Activated T-helper 1 cell treated with Interleukin-2 at 50 U/mL for 16 hours (primary cell): ENCODE measurements around the gene NUTF2.
"Not testable (repeated sequence)": the region's sequence is repeated elsewhere in the genome, so short reads cannot be mapped to it uniquely, and the experiment has no call there.

ENCODE experiments used
- DNase-seq: peaks from one replicate; pipeline ENCODE4 v3.0.0-alpha.2; 2020; ENCODE audit warnings: low read depth

Gene NUTF2

DNA sequence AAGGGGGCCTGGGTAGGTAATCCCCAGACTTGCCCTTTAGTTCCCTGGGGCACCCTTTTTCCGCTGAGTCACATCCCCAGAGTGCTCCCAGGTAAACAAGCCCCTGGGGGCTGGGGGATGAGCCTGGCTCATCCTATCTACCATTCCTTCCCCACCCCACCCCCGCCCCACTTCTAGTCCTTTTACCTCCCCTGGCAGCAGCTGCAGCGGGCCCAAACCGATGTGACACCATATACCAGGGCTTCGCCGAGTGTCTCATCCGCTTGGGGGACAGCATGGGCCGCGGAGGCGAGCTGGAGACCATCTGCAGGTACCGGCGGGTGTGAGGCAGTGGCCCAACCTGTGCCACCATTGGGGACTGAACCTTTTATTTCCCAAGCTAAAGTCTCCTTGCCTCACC is 38.8 kb downstream of the NUTF2 start:
- no peak for DNase-seq

GRCh38 chr16:67885976-67886375 is 39.2 kb downstream of the NUTF2 start:
- no peak for DNase-seq

DNA sequence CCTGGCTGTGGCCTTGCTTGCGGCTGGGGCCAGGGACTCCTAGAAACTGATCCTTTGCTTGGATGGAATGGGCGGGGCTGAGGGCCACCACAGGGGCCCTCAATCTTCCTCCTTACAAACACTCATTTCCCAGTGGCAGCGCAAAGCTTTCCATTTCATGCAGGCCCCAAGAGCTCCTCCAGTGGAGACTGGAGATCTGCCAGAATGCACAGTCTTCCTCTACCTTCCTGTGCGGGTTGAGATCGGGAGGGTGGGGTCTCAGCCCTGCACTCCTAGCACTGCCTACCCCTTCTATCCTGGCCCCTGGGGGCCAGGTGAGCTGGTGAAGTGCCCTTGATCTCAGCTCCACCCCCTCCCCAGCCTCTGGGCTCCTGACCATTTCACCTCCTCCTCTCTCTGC is 39.7 kb downstream of the NUTF2 start:
- DNase-seq = no peak

DNA sequence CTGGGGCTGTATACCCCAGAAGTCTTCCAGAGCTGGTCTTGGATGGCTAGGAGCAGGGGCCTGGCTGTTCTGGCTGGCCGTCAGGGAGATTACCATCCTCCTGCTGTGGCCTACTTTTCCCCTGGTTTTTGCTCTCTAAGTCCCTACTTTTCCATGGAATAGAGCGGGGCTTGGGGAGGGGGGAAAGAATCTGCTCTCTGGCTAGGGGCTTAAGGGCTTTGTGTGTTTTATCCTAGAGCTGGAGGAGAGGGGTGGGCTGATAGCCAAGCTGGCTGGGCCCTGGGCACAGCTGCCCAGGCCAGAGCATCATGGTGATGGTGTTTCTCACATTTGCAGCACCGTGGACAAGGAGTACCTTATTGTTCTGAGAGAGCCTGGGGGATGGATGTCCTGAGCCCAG is 41.6 kb downstream of the NUTF2 start:
- no peak for DNase-seq

- DNase-seq = no peak
Observed at GRCh38 chr16:67892375-67892774, 45.6 kb downstream of the NUTF2 start.

GRCh38 chr16:67892899-67893742 is 46.4 kb downstream of the NUTF2 start, which contains the start of gene PSKH1:
Gene PSKH1, plus strand, starts transcription at chr16:67893254. Its CDS starts 15,496 bp downstream, at chr16:67908750.
- peak; percentile 89 for DNase-seq

GRCh38 chr16:67893743-67894399 is 47.1 kb downstream of the NUTF2 start:
- no peak for DNase-seq

DNA sequence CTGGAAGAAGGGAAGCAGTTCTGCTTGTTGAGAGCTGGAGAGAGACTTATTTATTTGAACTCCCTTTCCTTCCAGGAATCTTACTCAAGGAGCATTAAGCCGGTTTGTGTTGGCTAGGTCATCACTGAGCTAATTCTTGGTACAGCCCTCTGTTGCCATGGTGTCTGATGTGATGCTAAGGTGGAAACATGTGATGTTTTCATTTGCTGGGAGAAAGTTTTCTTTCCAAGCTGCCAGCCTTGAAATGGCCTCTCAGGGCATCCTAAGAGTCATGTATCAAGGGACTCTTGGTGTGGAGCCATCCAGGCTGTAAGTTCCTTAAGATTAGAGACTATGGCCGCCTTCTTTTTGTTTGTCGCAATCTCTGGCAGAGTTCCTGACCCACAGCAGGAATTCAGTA is 50.5 kb downstream of the NUTF2 start:
- no peak for DNase-seq

DNA sequence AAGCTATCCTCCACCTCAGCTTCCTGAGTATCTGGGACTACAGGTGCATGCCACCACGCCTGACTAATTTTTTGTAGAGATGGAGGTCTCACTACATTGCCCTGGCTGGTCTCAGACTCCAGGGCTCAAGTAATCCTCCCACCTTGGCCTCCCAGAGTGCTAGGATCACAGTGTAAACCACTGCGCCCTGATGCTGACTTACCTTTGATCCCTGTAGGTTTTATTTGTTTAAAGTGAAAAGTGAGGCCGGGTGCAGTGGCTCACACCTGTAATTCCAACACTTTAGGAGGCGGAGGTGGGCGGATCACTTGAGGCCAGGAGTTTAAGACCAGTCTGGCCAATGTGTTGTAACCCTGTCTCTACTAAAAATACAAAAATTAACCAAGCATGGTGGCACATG is 55.0 kb downstream of the NUTF2 start:
- no peak for DNase-seq

DNA sequence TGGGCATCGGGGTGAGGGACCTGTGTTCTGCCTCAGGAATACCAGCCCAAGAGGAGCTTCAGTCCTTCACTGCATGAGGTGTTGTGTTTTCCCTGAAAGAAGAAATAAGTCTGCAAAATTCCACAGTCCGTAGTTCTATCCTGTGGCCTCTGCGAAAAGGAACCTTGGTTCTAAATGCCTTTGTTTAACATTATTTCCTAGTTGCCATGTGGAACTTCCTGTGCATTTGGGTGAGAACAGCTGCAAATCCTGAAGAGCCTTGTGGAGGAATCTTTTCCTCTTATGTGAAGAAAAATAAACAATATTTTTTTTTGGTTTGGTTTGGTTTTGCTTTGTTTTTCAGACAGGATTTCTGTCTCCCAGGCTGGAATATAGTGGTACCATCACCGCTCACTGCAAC is 56.1 kb downstream of the NUTF2 start:
- DNase-seq = no peak

DNA sequence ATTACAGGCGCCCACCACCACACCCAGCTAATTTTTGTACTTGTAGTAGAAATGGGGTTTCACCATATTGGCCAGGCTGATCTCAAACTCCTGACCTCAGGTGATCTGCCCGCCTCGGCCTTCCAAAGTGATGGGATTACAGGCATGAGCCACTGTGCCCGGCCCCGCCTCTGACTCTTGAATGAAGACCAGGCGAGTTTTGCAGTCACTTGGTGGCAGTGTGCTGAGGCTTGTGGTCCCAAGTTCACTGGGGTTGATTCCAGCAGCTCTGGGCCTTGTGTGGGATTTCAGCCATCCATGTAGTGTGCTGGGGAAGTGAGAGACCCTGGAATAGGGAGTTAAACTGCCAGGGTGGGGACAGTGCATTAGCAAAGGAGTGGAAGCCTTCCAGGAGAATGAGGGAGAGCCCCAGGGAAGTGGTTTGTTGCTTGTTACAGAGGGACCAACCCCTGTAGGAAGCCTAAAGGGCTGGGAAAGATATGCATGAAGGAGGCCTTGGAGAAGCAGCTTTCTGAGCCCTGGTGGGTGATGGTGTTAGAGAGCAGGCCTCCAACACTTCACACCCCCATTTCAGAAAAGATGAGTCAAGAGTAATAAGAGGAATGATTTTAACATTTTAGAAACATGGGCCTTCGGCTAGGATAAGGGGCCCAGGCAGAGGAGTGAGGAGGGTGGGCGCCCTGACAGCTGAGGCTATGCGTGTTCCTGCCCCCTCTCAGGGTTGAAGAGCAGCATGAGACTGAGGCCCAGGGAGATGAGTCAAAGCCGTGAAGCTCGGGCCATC is 60.9 kb downstream of the NUTF2 start:
- no peak for DNase-seq

- no peak for DNase-seq
Observed at GRCh38 chr16:67909056-67909742, 62.5 kb downstream of the NUTF2 start.

- DNase-seq = no peak
Observed at GRCh38 chr16:67910158-67910557, 63.4 kb downstream of the NUTF2 start.

DNA sequence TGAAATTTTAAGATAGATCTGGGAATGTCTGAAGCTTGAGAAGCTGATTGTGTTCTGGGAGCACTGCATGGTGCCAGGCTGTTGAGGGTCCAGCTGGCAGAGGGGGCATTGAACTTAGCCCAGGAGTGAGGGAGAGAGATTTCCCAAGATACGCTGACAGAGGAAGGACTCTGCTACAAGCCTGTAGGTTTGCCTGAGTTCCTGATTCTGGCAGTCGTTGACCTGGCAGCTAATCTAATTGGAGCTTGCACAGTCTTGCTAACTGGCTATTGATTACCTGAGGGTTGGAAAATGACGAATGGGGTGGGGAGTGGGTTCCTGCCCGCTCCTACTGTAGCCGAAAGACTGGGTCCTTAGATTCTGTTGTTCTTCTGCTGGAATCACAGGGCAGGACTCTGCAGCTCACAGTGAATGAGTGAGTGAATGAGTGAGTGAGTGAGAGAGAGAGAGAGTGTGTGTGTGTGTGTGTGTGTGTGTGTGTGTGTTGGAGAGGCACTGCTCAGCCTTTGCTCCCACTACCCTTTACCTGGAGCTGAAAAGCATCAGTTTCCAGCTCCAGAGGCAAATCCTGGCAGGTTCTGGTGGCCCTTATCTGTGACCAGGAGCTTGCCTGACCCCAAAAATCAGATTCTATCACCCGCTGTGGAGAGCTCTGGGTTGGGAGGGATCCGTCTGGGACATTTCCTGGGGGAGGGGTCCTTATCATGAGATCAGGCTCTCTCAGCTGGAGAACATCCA is 68.2 kb downstream of the NUTF2 start:
- no peak for DNase-seq

- DNase-seq = not testable (repeated sequence)
Observed at GRCh38 chr16:67915496-67915769, 68.7 kb downstream of the NUTF2 start.

- DNase-seq = no peak
Observed at GRCh38 chr16:67915831-67916723, 69.3 kb downstream of the NUTF2 start.

DNA sequence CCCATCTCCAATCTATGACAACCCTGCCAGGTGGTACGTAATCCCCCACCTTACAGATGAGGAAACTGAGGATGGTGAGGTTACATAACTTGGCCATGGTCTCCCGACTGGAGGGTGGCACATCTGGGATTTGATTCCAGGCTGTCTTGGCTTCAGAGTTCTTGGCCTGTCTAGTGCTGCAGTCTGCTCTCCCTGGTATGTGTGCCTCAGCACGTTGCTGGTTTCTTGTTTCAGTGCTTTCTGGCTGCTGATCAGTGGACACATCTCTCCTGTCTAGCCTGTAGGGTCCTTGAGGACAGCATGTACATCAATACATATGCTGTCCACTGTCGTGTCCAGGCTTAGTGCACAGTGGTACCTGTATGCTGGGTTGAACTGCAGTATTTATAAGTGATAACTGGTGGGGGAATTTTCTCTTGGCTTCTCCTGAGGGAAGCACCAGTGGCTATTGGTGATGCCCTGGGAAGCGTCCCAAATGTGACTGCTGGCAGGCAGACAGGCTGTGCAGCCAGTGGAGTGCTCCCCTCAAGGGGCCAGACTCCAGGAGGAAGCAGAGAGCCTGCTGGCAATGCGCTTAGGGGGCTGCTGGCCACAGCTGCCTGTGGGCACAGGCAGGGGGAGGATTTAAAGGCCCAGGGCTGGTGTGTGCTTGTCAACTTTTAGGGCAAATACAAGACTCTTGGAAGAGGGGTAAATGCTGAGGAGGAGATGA is 70.6 kb downstream of the NUTF2 start:
- DNase-seq = no peak

- DNase-seq = no peak
Observed at GRCh38 chr16:67917852-67918236, 71.1 kb downstream of the NUTF2 start.

DNA sequence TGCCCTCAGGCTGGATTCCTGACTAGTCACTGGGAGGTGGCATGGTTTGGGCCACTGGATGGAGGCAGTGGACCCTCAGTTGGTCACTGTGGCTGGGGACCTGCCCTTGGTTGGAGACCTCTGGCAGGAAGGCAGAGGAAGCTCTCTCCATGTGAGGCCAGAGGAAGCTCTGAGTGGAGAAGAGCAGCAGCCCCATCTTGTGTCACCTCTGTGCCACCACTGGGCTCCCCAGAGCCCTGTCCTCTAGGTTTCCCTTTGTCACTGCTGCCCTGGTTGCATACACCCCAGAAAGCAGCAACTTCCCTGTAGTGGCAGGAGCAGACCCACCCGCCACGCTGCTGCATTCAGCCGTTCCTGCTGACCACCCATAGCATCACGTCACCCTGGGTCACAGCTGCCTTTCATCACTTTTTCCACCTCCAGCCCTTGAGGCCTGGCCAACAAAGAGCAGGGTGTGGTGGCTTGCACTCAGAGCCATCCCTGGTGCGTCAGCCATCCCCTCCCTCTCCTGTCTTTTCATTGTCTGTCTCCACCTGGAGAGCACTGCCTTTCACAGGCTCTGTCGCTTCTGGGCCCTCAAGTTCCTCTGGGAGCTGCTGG is 73.0 kb downstream of the NUTF2 start:
- DNase-seq = no peak
